Breast epithelium (tissue), 3 donors: ENCODE measurements around the gene NYNRIN.

Experiments
- CTCF ChIP-seq, 3 donors: fragments of 450-650 bp; IDR thresholded peaks; one replicate each; pipeline ENCODE4 v1.5.1; 2016 to 2017; ENCODE audit warnings: antibody characterized with exemption in 3 of 3, mild to moderate bottlenecking in 3 of 3, moderate library complexity in 3 of 3
- POLR2A ChIP-seq: fragments of 450-650 bp; IDR thresholded peaks from one replicate; pipeline ENCODE4 v1.6.1; 2016; ENCODE audit warnings: antibody characterized with exemption, mild to moderate bottlenecking, moderate library complexity
- POLR2AphosphoS5 ChIP-seq, 3 donors: sonication (generic); formaldehyde crosslinking; IDR thresholded peaks; one replicate each; pipeline ENCODE4 v1.6.1; 2017; ENCODE audit warnings: antibody characterized with exemption in 3 of 3

GRCh38 chr14:24376448-24377070, 22.2 kb upstream of the NYNRIN start:
- TF ChIP-seq POLR2A (no peak), CTCF (IDR thresholded peaks at IDR 0.05) (no peak), POLR2AphosphoS5 (IDR thresholded peaks at IDR 0.05) (no peak)
